GM21723 (cell line): ENCODE measurements around the gene PRR22.
"Not testable (repeated sequence)": the region's sequence is repeated elsewhere in the genome, so short reads cannot be mapped to it uniquely, and the experiment has no call there.

Experiments
- ATAC-seq: cut with Tn5 transposase; IDR thresholded peaks from one replicate; pipeline ENCODE4 v1.9.1; 2021; ENCODE audit warnings: mild to moderate bottlenecking, moderate library complexity; ENCODE audit not compliant: unreplicated experiment

The PRR22 gene

GRCh38 chr19:5792224-5792623 is 7.7 kb upstream of the PRR22 start:
- ATAC-seq: no peak

- ATAC-seq: peak; percentile 85
Measured at GRCh38 chr19:5790559-5791520, 6.3 kb upstream of the PRR22 start, which contains the start of gene DUS3L. TSS of gene DUS3L (minus strand) at chr19:5791163. CDS start at chr19:5791141, 22 bp downstream.

- ATAC-seq: no peak
Measured at GRCh38 chr19:5789886-5790558, 5.5 kb upstream of the PRR22 start.

DNA sequence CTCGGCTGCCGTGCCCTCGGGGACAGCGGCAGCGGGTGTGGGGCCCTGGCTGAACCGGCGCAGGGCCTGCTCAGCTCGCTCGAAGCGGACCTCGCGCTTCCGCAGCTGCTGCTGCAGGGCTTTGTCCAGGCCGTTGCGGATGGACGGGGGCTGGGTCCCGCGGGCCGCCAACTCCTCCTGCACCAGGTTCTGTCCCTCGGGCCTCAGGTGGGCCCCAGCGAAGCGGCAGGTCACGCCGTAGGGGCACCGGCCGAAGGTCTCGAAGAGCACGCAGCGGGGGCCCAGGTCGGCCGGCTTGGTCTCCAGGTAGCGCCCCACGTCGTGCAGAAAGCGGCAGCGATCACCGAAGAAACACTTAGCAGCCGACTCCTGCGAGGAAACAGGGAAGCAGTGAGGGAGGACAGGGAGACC is 4.8 kb upstream of the PRR22 start:
- ATAC-seq: no peak

DNA sequence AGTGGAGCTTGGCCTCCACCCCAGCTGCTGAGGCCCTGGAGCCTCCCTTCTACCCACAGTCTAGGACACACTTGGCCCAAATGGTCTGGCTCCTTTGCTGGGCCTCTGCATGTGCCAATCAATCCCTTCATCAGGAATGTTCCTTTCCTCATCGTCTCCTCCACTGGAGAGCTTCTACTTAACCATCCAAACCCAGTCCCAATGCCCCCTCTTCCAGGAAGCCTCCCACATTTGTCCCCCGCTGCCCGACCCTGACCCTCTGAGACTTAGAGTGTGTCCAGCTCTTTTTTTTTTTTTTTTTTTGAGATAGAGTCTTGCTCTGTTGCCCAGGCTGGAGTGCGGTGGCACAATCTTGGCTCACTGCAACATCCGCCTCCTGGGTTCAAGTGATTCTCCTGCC is 3.9 kb upstream of the PRR22 start:
- no peak for ATAC-seq

- ATAC-seq: no peak
Measured at GRCh38 chr19:5787409-5788182, 3.0 kb upstream of the PRR22 start.

DNA sequence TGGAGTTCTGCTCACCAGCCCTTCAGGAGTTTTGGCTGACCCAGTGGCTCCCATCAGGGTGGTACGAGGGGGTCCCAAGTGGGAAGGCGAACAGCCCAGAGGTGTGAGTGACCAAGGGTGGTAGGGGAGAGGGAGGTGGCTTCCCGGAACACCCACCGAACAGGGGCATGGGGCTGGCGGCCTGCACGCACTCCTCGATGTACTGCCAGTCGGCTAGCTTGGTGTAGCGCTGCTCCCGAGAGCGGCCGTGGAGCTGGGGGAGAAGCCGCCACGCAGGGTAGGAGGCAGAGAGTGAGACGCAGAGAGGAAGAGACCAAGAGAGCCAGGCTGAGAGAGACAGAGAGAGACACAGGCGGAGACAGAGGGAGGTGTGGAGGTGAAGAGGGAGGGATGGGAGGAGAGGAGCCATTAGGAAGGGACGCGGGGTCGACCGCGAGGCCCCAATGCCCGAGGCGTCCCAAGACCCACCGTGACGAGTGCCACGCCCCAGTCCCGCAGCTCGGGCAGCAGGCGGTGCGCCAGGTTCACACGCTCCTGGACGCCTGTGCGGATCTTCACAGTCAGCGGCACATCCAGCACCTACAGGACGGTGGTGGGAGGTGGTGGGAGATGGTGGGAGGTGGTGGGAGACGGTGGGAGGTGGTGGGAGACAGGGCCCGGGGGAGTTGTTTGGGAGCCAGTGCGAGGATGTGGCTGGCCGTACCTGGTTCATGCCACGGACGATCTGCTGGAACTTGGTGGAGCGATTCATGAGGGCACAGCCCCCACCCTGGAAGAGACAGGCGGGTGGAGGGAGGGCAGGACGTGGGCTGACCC is 2.3 kb upstream of the PRR22 start:
- no peak for ATAC-seq

DNA sequence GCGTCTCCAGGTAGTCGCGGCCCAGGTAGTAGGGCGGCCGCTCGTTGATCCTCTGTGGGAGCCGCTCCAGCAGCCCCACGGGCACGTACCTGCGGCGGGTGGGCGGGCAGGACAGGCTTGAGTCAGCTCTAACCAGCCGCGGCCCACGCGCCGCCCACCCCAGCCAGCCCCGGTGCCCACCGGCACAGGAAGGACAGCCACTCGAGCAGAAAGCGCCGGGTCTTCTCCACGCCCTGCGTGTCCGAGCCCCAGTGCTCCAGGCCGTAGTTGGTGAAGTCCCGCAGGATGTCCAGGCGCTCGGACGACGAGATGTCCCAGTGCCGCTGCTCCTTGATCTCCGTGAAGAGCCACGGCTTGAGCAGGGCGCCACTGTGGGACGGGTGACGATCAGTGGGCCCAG is 877 bp upstream of the PRR22 start:
- ATAC-seq: no peak

DNA sequence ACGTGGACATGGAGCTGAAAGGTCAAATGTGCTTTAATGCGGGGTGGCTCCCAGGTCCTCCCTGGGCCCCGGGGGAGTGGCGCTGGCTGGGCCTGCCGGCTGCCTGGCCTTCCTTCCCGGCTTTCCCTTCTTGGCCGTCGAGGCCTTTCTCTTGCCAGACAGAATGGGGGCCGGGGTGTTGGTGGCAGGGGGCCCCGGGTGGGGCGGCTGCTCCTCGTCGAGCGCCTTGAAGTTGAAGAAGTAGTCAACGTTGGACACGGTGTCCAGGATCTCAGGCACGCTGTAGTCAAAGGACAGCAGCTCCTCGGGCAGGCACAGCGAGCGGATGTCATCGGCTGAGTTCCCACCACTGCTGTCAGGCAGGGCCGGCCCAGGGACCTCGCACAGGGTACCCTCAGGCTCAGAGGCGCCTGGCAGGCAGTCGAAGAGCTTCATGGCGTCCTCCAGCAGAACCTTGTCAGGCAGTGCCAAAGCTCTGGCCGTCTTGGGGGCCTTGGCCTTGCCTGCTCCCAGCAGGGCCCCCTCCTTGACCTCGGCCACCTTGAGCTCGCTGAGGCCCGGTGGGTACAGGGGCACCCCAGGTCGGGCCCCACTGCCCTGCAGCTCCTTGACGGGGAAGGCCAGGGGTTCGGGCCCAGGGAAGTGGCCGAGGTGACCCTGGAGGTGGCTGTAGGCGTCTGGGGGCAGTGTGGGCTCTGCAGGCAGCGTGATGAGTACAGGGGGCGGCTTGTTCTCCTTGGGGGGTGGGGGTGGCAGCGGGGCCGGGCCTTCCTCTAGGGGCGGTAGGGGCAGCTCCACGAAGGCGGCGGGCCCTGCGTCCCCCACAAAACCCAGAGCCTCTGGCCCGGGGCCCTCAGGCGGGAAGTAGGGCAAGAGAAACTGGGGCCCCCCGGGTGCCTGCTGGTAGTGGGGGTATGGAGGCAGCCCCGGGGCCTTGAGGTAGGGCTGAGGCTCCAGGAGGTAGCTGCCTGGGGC is 1.3 kb downstream of the PRR22 start:
- no peak for ATAC-seq

DNA sequence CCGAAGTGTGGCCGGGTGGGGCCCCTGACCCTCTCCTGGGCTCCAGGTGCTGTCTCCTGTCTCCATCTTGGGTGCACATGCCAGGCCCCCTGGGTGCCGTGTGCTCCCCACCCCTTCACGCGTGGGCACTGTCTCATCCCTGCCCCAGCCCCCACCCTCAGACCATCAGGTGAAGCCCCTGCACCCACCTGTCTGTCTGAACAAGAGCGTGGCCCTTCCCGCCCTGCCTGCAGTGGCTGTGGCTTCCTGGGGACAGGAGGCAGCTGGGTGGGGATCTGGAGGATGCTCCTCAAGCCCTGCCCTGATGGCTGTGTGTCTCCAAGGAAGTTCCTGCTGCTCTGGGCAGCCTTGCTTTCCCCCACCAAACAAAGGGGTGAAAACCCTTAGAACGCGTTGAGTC is 2.2 kb downstream of the PRR22 start:
- no peak for ATAC-seq

DNA sequence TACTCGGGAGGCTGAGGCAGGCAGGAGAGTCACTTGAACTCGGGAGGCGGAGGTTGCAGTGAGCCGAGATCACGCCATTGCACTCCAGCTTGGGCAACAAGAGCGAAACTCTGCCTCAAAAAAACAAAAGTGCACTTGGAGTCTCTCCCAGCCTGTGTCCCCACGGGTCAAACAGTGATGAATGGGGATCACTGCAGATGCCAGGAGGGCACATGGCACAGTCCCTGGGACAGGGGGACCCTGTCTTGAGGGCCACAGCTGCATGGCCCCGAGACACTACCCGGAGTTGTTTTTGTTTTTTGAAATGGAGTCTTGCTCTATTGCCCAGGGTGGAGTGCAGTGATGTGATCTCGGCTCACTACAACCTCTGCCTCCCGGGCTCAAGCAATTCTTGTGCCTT is 3.6 kb downstream of the PRR22 start:
- not testable (repeated sequence) for ATAC-seq

GRCh38 chr19:5778402-5778801 is 6.1 kb downstream of the PRR22 start:
- ATAC-seq: no peak

DNA sequence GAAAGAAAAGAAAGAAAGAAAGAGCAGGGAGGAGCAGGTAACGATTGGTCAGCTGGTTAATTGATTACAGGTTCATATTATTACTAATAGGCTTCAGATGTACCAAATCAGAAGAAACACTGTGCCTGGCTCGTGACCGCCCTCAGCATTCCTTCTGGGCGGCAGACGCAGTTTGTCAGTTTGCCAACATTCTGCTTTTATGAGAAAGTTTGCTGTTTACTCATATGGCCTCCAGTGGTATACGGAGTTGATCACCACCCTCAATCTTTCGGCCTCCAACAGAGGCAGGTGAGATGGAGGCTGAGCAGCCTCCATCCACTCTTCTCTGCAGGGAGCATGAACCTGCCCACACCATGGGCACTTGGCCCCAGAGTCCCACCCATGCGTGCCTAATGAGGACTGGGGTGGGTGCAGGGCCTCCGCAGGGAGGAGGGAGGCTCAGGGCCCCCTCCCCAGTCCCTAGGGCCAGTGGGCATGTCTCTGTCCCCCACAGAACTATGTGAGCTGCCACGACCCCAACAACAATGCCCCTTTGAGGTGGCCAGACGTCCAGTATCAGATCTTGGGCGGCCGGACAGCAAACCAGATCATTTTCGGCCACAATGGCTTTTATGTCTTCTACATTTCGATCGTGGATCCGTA is 8.8 kb downstream of the PRR22 start:
- no peak for ATAC-seq

DNA sequence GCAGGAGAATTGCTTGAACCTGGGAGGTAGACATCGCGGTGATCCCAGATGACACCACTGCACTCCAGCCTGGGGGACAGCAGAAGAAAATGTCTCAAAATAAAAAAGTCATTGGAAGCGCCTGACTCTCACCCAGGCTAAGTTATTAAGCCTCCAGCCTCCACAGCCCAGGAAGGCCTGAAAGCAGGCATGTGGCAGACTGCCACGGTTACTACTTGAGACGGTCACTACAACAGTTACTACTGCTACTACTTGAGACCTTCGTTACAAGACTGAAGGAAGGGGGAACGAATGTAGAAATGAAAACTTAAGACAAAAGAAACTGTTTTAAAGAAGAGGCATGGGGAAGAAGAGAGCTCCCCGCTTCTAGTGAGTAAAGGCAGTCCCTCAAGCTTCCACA is 9.6 kb downstream of the PRR22 start:
- no peak for ATAC-seq

DNA sequence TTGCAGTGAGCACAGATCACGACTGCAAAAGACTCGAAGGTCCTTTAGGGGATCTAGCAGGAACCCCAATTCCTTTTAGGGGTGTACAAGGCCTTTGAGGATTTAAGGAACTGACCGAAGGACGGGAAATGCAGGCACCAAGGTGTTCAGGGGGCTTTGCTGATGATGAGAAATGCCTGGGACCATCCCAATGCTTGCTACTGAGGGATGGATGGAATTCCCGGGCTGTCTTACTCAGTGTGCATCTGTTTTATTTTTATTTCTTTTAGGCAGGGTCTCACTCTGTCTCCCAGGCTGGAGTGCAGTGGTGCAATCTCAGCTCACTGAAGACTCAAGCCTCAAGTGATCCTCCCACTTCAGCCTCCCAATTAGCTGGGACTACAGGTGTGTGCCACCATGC is 11.3 kb downstream of the PRR22 start:
- no peak for ATAC-seq

DNA sequence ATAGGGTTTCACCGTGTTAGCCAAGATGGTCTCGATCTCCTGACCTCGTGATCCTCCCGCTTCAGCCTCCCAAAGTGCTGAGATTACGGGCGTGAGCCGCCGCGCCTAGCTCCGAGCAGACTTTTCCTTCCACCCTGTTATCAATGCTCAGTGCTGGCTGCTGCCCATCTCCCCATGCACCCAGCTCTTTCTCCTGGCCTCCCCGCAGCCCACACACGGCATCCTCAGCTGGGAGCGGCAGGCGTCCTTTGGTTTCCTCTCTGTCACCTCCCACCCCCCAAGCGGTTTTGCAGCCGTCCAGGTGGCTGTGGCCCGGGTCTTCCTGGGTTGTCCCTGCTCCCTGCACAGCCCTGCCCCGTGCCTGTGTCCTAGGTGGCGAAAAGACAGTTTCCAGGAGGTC is 12.1 kb downstream of the PRR22 start:
- ATAC-seq: no peak

- ATAC-seq: no peak
Measured at GRCh38 chr19:5767949-5768348, 16.6 kb downstream of the PRR22 start.

DNA sequence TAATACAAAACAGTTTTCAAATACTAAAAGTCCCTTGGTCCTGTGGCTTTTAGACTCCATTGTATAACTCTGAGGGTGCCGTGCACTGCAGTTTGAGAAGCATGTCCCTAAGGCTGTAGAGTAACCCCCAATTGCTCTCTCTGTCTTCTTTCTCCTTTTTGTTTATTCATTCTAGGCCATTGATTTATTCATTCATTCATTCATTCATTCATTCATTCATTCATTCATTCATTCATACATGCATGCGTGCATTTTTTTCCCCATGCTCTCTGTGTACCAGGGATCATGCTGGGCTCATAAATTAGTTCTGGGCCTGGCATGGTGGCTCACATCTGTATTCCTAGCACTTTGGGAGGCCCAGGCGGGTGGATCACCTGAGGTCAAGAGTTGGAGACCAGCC is 19.3 kb downstream of the PRR22 start:
- ATAC-seq: no peak
